H9 (cell line): ENCODE data around the gene CD46. TPM values are rescaled to one million over a fixed set of nuclear protein-coding genes. Genes with fewer than 3 reads are reported as not detected.

Experiments used
- DNase-seq: peaks from one replicate; pipeline ENCODE4 v3.0.0-alpha.2; 2017
- H2AFZ ChIP-seq: one replicate; pipeline ENCODE4 v1.6.1; 2013; ENCODE audit warnings: mild to moderate bottlenecking, low read length, control low read depth, moderate library complexity
- H2AK5ac ChIP-seq: 2 replicates; pipeline ENCODE4 v1.6.1; 2013; ENCODE audit warnings: low read length, control low read depth, mixed read lengths; ENCODE audit not compliant: insufficient read length
- H2BK120ac ChIP-seq: one replicate; pipeline ENCODE4 v1.6.1; 2013; ENCODE audit warnings: low read depth, mild to moderate bottlenecking, low read length, control low read depth, inconsistent platforms; ENCODE audit not compliant: poor library complexity, severe bottlenecking
- H2BK12ac ChIP-seq: 2 replicates; pipeline ENCODE4 v1.6.1; 2013; ENCODE audit warnings: low read length, control low read depth, mixed read lengths, low read depth; ENCODE audit not compliant: insufficient read length
- H2BK15ac ChIP-seq: 2 replicates; pipeline ENCODE4 v1.6.1; 2013; ENCODE audit warnings: low read depth, low read length, control low read depth
- H2BK20ac ChIP-seq: one replicate; pipeline ENCODE4 v1.6.1; 2013; ENCODE audit warnings: low read depth, mild to moderate bottlenecking, low read length, control low read depth, inconsistent platforms; ENCODE audit not compliant: poor library complexity, severe bottlenecking
- H2BK5ac ChIP-seq: 2 replicates; pipeline ENCODE4 v1.6.1; 2013; ENCODE audit warnings: low read length, control low read depth, mixed read lengths; ENCODE audit not compliant: insufficient read length
- H3K14ac ChIP-seq: 2 replicates; pipeline ENCODE4 v1.6.1; 2013; ENCODE audit warnings: low read length, control low read depth; ENCODE audit not compliant: insufficient read depth
- H3K18ac ChIP-seq: 2 replicates; pipeline ENCODE4 v1.6.1; 2013; ENCODE audit warnings: low read depth, mild to moderate bottlenecking, mixed read lengths, low read length, control low read depth; ENCODE audit not compliant: insufficient read length
- H3K23ac ChIP-seq: 2 replicates; pipeline ENCODE4 v1.6.1; 2013; ENCODE audit warnings: low read length, control low read depth, mixed read lengths, low read depth; ENCODE audit not compliant: insufficient read length
- H3K23me2 ChIP-seq: 2 replicates; pipeline ENCODE4 v1.6.1; 2013; ENCODE audit warnings: low read depth, mild to moderate bottlenecking, mixed read lengths, low read length, control low read depth; ENCODE audit not compliant: insufficient read length, poor library complexity, severe bottlenecking
- H3K27ac ChIP-seq: 2 replicates; pipeline ENCODE4 v1.5.1; 2013; ENCODE audit warnings: low read length, control low read depth, mixed read lengths, low read depth; ENCODE audit not compliant: insufficient read length
- H3K27me3 ChIP-seq: 2 replicates; pipeline ENCODE4 v1.6.1; 2013; ENCODE audit warnings: low read length, control low read depth, inconsistent platforms; ENCODE audit not compliant: insufficient read depth
- H3K4ac ChIP-seq: 2 replicates; pipeline ENCODE4 v1.6.1; 2013; ENCODE audit warnings: low read depth, mild to moderate bottlenecking, control low read depth, inconsistent platforms, low read length, moderate library complexity
- H3K4me1 ChIP-seq: 2 replicates; pipeline ENCODE4 v1.6.1; 2013; ENCODE audit warnings: low read length, control low read depth, inconsistent platforms; ENCODE audit not compliant: insufficient read depth
- H3K4me2 ChIP-seq: 2 replicates; pipeline ENCODE4 v1.6.1; 2013; ENCODE audit warnings: low read length, control low read depth, mixed read lengths; ENCODE audit not compliant: insufficient read length, insufficient read depth
- H3K56ac ChIP-seq: 2 replicates; pipeline ENCODE4 v1.6.1; 2013; ENCODE audit warnings: low read depth, mild to moderate bottlenecking, mixed read lengths, low read length, control low read depth; ENCODE audit not compliant: insufficient read length
- H3K79me1 ChIP-seq: 2 replicates; pipeline ENCODE4 v1.6.1; 2013; ENCODE audit warnings: low read depth, mild to moderate bottlenecking, moderate library complexity, low read length, control low read depth, inconsistent platforms; ENCODE audit not compliant: insufficient read depth, poor library complexity, severe bottlenecking
- H3K79me2 ChIP-seq: 2 replicates; pipeline ENCODE4 v1.6.1; 2013; ENCODE audit warnings: low read length, control low read depth, inconsistent platforms; ENCODE audit not compliant: insufficient read depth
- H3K9ac ChIP-seq: 2 replicates; pipeline ENCODE4 v1.6.1; 2013; ENCODE audit warnings: low read length, control low read depth, mixed read lengths; ENCODE audit not compliant: insufficient read length; ENCODE audit errors: extremely low read depth
- H3K9me3 ChIP-seq: one replicate; pipeline ENCODE4 v1.6.1; 2013; ENCODE audit warnings: low read depth, low read length, inconsistent platforms; ENCODE audit not compliant: control insufficient read depth
- H3T11ph ChIP-seq: one replicate; pipeline ENCODE4 v1.6.1; 2013; ENCODE audit warnings: mild to moderate bottlenecking, low read length, control low read depth, inconsistent platforms
- H4K20me1 ChIP-seq: one replicate; pipeline ENCODE4 v1.6.1; 2013; ENCODE audit not compliant: control insufficient read depth, insufficient read length, insufficient read depth
- H4K5ac ChIP-seq: 2 replicates; pipeline ENCODE4 v1.6.1; 2013; ENCODE audit warnings: low read depth, mild to moderate bottlenecking, mixed read lengths, low read length, control low read depth; ENCODE audit not compliant: insufficient read length
- H4K8ac ChIP-seq: replicated peaks from 2 replicates; pipeline ENCODE4 v1.6.1; 2013; ENCODE audit warnings: low read length, control low read depth, mixed read lengths, low read depth; ENCODE audit not compliant: insufficient read length
- H4K91ac ChIP-seq: 2 replicates; pipeline ENCODE4 v1.6.1; 2013; ENCODE audit warnings: low read depth, mild to moderate bottlenecking, moderate library complexity, mixed read lengths, low read length, control low read depth; ENCODE audit not compliant: insufficient read length
- H3K27ac Mint-ChIP-seq, 3 experiments: 2 replicates in 2 of 3; 3 replicates in 1 of 3; pipeline ENCODE4 v1.8.0; 2020 to 2021; ENCODE audit warnings: mixed read lengths in 3 of 3, mild to moderate bottlenecking in 1 of 3, moderate library complexity in 1 of 3
- H3K27me3 Mint-ChIP-seq: 2 replicates; pipeline ENCODE4 v1.8.0; 2021; ENCODE audit warnings: low read depth, mild to moderate bottlenecking, moderate library complexity, mixed read lengths
- H3K36me3 Mint-ChIP-seq, 3 experiments: 2 replicates in 2 of 3; 3 replicates in 1 of 3; pipeline ENCODE4 v1.8.0; 2020 to 2021; ENCODE audit warnings: low read depth in 3 of 3, mixed read lengths in 3 of 3; ENCODE audit not compliant: insufficient read depth in 1 of 3
- H3K4me1 Mint-ChIP-seq, 2 experiments: 2 replicates each; pipeline ENCODE4 v1.8.0; 2020; ENCODE audit warnings: mixed read lengths in 2 of 2
- H3K4me3 Mint-ChIP-seq, 2 experiments: 2 replicates in 1 of 2; 3 replicates in 1 of 2; pipeline ENCODE4 v1.8.0; 2020 to 2021; ENCODE audit warnings: mild to moderate bottlenecking in 2 of 2, mixed read lengths in 2 of 2, moderate library complexity in 1 of 2
- H3K9me3 Mint-ChIP-seq, 2 experiments: 2 replicates in 1 of 2; 3 replicates in 1 of 2; pipeline ENCODE4 v1.8.0; 2020; ENCODE audit warnings: mild to moderate bottlenecking in 2 of 2, mixed read lengths in 2 of 2, moderate library complexity in 1 of 2
- WGBS: extraction: QIAGEN DNeasy Blood & Tissue Kit; methylation state at CpG from one replicate; pipeline ENCODE4 v1.1.7; 2013; ENCODE audit warnings: missing lambda C conversion rate, low lambda C conversion rate, mixed read lengths; ENCODE audit not compliant: insufficient read length; ENCODE audit errors: extremely low coverage; 5-methylcytosine and 5-hydroxymethylcytosine counted together
- total RNA-seq: library from RNA; stranded (reverse); gene quantifications from 2 replicates; pipeline ENCODE4 v1.2.1, GENCODE V29; 2021
- TF ChIP-seq, protein P1 (sequence below): fragments of 200-600 bp; sonication (generic); conservative IDR thresholded peaks from 3 replicates; pipeline ENCODE4 v1.8.0; 2021; ENCODE audit warnings: antibody characterized with exemption, mild to moderate bottlenecking

The CD46 gene
- total RNA-seq, 1 experiment from 2014 or later, result 89.2 TPM

DNA sequence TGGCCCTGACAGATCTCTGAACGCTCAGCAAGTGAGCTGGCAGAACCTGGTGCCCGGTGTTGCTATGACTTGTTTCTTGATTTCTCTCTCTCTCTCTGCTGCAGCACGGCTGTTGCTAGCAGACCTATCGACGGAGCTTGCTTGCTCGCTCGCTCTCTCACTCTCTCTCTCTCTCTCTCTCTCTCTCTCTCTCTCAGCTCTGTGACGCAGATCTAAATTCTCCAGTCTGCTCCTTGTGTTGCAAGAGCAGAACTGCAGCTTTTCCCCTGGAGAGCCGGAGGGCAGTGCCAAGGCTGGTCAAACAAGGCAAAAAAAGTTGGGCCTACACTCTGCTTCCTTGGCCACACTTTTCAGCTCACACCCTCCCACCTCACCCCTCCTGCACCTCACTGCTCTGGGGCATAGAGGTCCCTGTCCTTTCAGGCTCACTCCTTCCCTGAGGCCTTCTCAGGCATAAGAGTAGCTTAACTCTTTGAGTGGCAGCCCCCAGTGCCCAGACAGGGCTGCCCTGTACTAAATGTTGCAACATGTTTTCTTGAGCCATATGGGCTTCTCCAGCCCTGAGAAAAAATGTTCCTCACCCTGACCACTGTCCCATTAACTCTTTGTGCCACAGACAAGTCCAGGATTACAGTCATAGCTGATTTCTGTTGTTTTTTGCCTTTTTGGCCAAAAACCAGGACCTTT is 72.2 kb downstream of the CD46 start:
- no peaks in the 10 kb centered on the region for H3K9me3 Mint-ChIP-seq
- Histone ChIP-seq H4K5ac (no peak overlapping the region), H2AFZ (no peak overlapping the region), H3K18ac (no peak overlapping the region), H3K27ac (no peak overlapping the region), H2AK5ac (no peak overlapping the region), H4K20me1 (no peaks in the 10 kb centered on the region), H2BK20ac (no peak overlapping the region), H3K14ac (no peak overlapping the region), H3K27me3 (no peaks in the 10 kb centered on the region), H4K91ac (no peak overlapping the region), H3K4ac (no peak overlapping the region), H3K4me1 (no peaks in the 10 kb centered on the region), H3K9ac (no peak overlapping the region), H3K79me2 (no peaks in the 10 kb centered on the region), H2BK12ac (no peak overlapping the region), H3K9me3 (no peaks in the 10 kb centered on the region), H3K23ac (no peak overlapping the region), H3K23me2 (no peaks in the 10 kb centered on the region), H2BK5ac (no peak overlapping the region), H3K4me2 (no peak overlapping the region), H3T11ph (no peak overlapping the region), H4K8ac (no peak overlapping the region), H2BK120ac (no peak overlapping the region), H3K56ac (no peak overlapping the region), H3K79me1 (no peaks in the 10 kb centered on the region), H2BK15ac (no peak overlapping the region)
- 0 out of 5 replicates have a peak overlapping the region, but pooled peaks of 1 of the 2 experiments have one; percentile 1 for H3K4me3 Mint-ChIP-seq
- no peaks in the 10 kb centered on the region; the same call in 1 of the 2 replicates for H3K27me3 Mint-ChIP-seq
- H3K4me1 Mint-ChIP-seq, result peaks cover 21 to 28% of the 10 kb centered on the region in 2 experiments
- DNase-seq, result peak; percentile 72
- TF ChIP-seq, protein P1, sequence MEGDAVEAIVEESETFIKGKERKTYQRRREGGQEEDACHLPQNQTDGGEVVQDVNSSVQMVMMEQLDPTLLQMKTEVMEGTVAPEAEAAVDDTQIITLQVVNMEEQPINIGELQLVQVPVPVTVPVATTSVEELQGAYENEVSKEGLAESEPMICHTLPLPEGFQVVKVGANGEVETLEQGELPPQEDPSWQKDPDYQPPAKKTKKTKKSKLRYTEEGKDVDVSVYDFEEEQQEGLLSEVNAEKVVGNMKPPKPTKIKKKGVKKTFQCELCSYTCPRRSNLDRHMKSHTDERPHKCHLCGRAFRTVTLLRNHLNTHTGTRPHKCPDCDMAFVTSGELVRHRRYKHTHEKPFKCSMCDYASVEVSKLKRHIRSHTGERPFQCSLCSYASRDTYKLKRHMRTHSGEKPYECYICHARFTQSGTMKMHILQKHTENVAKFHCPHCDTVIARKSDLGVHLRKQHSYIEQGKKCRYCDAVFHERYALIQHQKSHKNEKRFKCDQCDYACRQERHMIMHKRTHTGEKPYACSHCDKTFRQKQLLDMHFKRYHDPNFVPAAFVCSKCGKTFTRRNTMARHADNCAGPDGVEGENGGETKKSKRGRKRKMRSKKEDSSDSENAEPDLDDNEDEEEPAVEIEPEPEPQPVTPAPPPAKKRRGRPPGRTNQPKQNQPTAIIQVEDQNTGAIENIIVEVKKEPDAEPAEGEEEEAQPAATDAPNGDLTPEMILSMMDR, result peak; percentile 46
- H3K27ac Mint-ChIP-seq, result peak overlapping the region in 2 of 3 experiments; percentile 53 to 79; a peak in 3 of 7 replicates
- WGBS, result no CpG with 5 or more reads among the region's 9 CpGs
- no peaks in the 10 kb centered on the region for H3K36me3 Mint-ChIP-seq
